Measurements from ENCODE around the gene GLP2R.

GRCh38 chr17:9843152-9844010 lies 17.7 kb downstream of the GLP2R start:
- no peak for TF ChIP-seq CTCF (IDR thresholded peaks at IDR 0.05)
- no peak for TF ChIP-seq POLR2A (IDR thresholded peaks at IDR 0.05)
